ENCODE measurements around the gene SMC5. TPM values are rescaled to one million over a fixed set of nuclear protein-coding genes. Genes with fewer than 3 reads are reported as not detected.

SMC5 gene
- total RNA-seq, 4 donors from 2014 or later: 20.2 to 86.1 (median 24.0) TPM

- no peak for DNase-seq
- WGBS, 2 donors (ENCODE audit: low coverage in 1 of 2): 69 to 89% methylated on average over 1 of the region's 1 CpG
- no peak for TF ChIP-seq POLR2A (IDR thresholded peaks at IDR 0.05)
- no peak for TF ChIP-seq CTCF (IDR thresholded peaks at IDR 0.05)
- TF ChIP-seq EP300 (IDR thresholded peaks at IDR 0.05; ENCODE audit: low read depth): no peak
- TF ChIP-seq POLR2AphosphoS5 (IDR thresholded peaks at IDR 0.05): no peak
- no peak overlapping the region for H3K4me3 ChIP-seq
- H3K36me3 ChIP-seq: peaks cover 0 to 75% (median 19%) of the 10 kb centered on the region in 4 donors
- no peaks in the 10 kb centered on the region for H3K27me3 ChIP-seq
- in situ Hi-C loops (cut with MboI; ENCODE audit: low pct_ligation_motif_present in 1 of 4, low pct_unique_long_range_greater_than_20kb in 1 of 4, low sequenced_read_pairs in 3 of 4) (no loop called here), intact Hi-C loops (cut with DNase I; ENCODE audit: low total_unique reads) (no loop called here)
- no peaks in the 10 kb centered on the region for H3K9me3 ChIP-seq
- no peak overlapping the region for H3K27ac ChIP-seq
- H3K4me1 ChIP-seq: peaks cover 0 to 24% (median 6%) of the 10 kb centered on the region in 4 donors
Measured at GRCh38 chr9:70283848-70284247, 25.1 kb downstream of the SMC5 start.

GRCh38 chr9:70285246-70285645, 26.5 kb downstream of the SMC5 start:
- Histone ChIP-seq H3K9me3 (no peaks in the 10 kb centered on the region), H3K4me3 (no peak overlapping the region), H3K4me1 (peaks cover 0 to 29% (median 6%) of the 10 kb centered on the region in 4 donors), H3K27me3 (no peaks in the 10 kb centered on the region), H3K27ac (peak overlapping the region; percentile 10 to 39 (median 20)), H3K36me3 (peaks cover 0 to 70% (median 16%) of the 10 kb centered on the region in 4 donors)
- in situ Hi-C loops (cut with MboI; ENCODE audit: low pct_ligation_motif_present in 1 of 4, low pct_unique_long_range_greater_than_20kb in 1 of 4, low sequenced_read_pairs in 3 of 4): no loop called here
- intact Hi-C loops (cut with DNase I; ENCODE audit: low total_unique reads): no loop called here
- no peak for DNase-seq
- TF ChIP-seq EP300 (IDR thresholded peaks at IDR 0.05; ENCODE audit: low read depth) (no peak), POLR2AphosphoS5 (IDR thresholded peaks at IDR 0.05) (peak in 2 of 3 donors; percentile 53 to 54)
- 57 to 68% methylated on average over 3 of the region's 3 CpGs for WGBS, 2 donors (ENCODE audit: low coverage in 1 of 2)

GRCh38 chr9:70285981-70286598, 27.3 kb downstream of the SMC5 start:
- intact Hi-C loops (cut with DNase I; ENCODE audit: low total_unique reads) (no loop called here), in situ Hi-C loops (cut with MboI; ENCODE audit: low pct_ligation_motif_present in 1 of 4, low pct_unique_long_range_greater_than_20kb in 1 of 4, low sequenced_read_pairs in 3 of 4) (no loop called here)
- no peak for TF ChIP-seq EP300 (IDR thresholded peaks at IDR 0.05; ENCODE audit: low read depth)
- TF ChIP-seq POLR2AphosphoS5 (IDR thresholded peaks at IDR 0.05): no peak
- TF ChIP-seq POLR2A (IDR thresholded peaks at IDR 0.05): no peak
- TF ChIP-seq CTCF (IDR thresholded peaks at IDR 0.05): no peak
- H3K27ac ChIP-seq: peak overlapping the region in 1 of 4 donors; percentile 11
- no peak overlapping the region for H3K4me3 ChIP-seq
- H3K36me3 ChIP-seq: peaks cover 0 to 63% (median 12%) of the 10 kb centered on the region in 4 donors
- H3K9me3 ChIP-seq: no peaks in the 10 kb centered on the region
- no peaks in the 10 kb centered on the region for H3K27me3 ChIP-seq
- no peak for DNase-seq
- 69 to 80% methylated on average over 4 of the region's 4 CpGs for WGBS, 2 donors (ENCODE audit: low coverage in 1 of 2)
- peaks cover 0 to 32% (median 6%) of the 10 kb centered on the region in 4 donors for H3K4me1 ChIP-seq

GRCh38 chr9:70290626-70291025, 31.8 kb downstream of the SMC5 start:
- H3K4me1 ChIP-seq: peaks cover 0 to 20% (median 0%) of the 10 kb centered on the region in 4 donors
- H3K9me3 ChIP-seq: no peaks in the 10 kb centered on the region
- H3K36me3 ChIP-seq: peaks cover 0 to 38% (median 0%) of the 10 kb centered on the region in 4 donors
- in situ Hi-C loops (cut with MboI; ENCODE audit: low pct_ligation_motif_present in 1 of 4, low pct_unique_long_range_greater_than_20kb in 1 of 4, low sequenced_read_pairs in 3 of 4) (no loop called here), intact Hi-C loops (cut with DNase I; ENCODE audit: low total_unique reads) (no loop called here)
- WGBS, 2 donors (ENCODE audit: low coverage in 1 of 2): 79 to 93% methylated on average over 3 of the region's 3 CpGs
- no peak for TF ChIP-seq CTCF (IDR thresholded peaks at IDR 0.05)
- no peak for TF ChIP-seq POLR2AphosphoS5 (IDR thresholded peaks at IDR 0.05)
- TF ChIP-seq POLR2A (IDR thresholded peaks at IDR 0.05): no peak
- TF ChIP-seq EP300 (IDR thresholded peaks at IDR 0.05; ENCODE audit: low read depth): no peak
- no peak overlapping the region for H3K4me3 ChIP-seq
- H3K27ac ChIP-seq: no peak overlapping the region
- no peak for DNase-seq
- no peaks in the 10 kb centered on the region for H3K27me3 ChIP-seq

Measured in transverse colon (tissue), 4 donors.